ENCODE data around the gene ZP3.
"Not testable (repeated sequence)": the region's sequence is repeated elsewhere in the genome, so short reads cannot be mapped to it uniquely, and the experiment has no call there.

ZP3 gene

GRCh38 chr7:76408121-76408560 lies 16.6 kb upstream of the ZP3 start:
- H3K27me3 ChIP-seq = no peaks in the 10 kb centered on the region
- H3K9me3 ChIP-seq = no peaks in the 10 kb centered on the region
- H3K36me3 ChIP-seq = no peaks in the 10 kb centered on the region
- TF ChIP-seq CTCF (IDR thresholded peaks at IDR 0.05) = no peak
- H3K4me3 ChIP-seq (ENCODE audit: low read depth in 1 of 2, low read length in 1 of 2) = no peak overlapping the region
- no peak overlapping the region for H3K27ac ChIP-seq
- peaks cover 12 to 13% of the 10 kb centered on the region in 2 experiments for H3K4me1 ChIP-seq (ENCODE audit: control insufficient read depth in 1 of 2, insufficient read depth in 1 of 2, low read depth in 1 of 2, low read length in 1 of 2)

- Histone ChIP-seq H3K9me3 (no peaks in the 10 kb centered on the region), H3K4me3 (ENCODE audit: low read depth in 1 of 2, low read length in 1 of 2) (no peak within 1 kb of the TSS), H3K4me1 (ENCODE audit: control insufficient read depth in 1 of 2, insufficient read depth in 1 of 2, low read depth in 1 of 2, low read length in 1 of 2) (no peaks in the 10 kb centered on the region), H3K27me3 (no peaks in the 10 kb centered on the region), H3K36me3 (no peaks in the 10 kb centered on the region), H3K27ac (no peak within 1 kb of the TSS)
- no peak for TF ChIP-seq CTCF (IDR thresholded peaks at IDR 0.05)
Observed at GRCh38 chr7:76409537-76409936, 15.2 kb upstream of the ZP3 start, which contains the start of gene SSC4D. Gene SSC4D, minus strand, starts transcription at chr7:76409697. Its CDS starts 5,258 bp downstream, at chr7:76404439.

GRCh38 chr7:76411626-76412025 lies 13.1 kb upstream of the ZP3 start:
- Histone ChIP-seq H3K4me3 (ENCODE audit: low read depth in 1 of 2, low read length in 1 of 2) (no peak overlapping the region), H3K4me1 (ENCODE audit: control insufficient read depth in 1 of 2, insufficient read depth in 1 of 2, low read depth in 1 of 2, low read length in 1 of 2) (no peaks in the 10 kb centered on the region), H3K27me3 (no peaks in the 10 kb centered on the region), H3K9me3 (no peaks in the 10 kb centered on the region), H3K27ac (no peak overlapping the region), H3K36me3 (no peaks in the 10 kb centered on the region)
- no peak for TF ChIP-seq CTCF (IDR thresholded peaks at IDR 0.05)

- TF ChIP-seq CTCF (IDR thresholded peaks at IDR 0.05) = no peak
- no peaks in the 10 kb centered on the region for H3K36me3 ChIP-seq
Observed at GRCh38 chr7:76412249-76412648, 12.5 kb upstream of the ZP3 start.

GRCh38 chr7:76417654-76418310 lies 7.0 kb upstream of the ZP3 start:
- peaks cover 12 to 13% of the 10 kb centered on the region in 2 experiments for H3K4me1 ChIP-seq (ENCODE audit: control insufficient read depth in 1 of 2, insufficient read depth in 1 of 2, low read depth in 1 of 2, low read length in 1 of 2)
- not testable (repeated sequence) for H3K9me3 ChIP-seq; H3K27me3 ChIP-seq; H3K27ac ChIP-seq; H3K4me3 ChIP-seq (ENCODE audit: low read depth in 1 of 2, low read length in 1 of 2); H3K36me3 ChIP-seq

More at GRCh38 chr7:76412249-76412648, 12.5 kb upstream of the ZP3 start:
- H3K4me3 ChIP-seq (ENCODE audit: low read depth in 1 of 2, low read length in 1 of 2) = no peak overlapping the region
- no peak overlapping the region for H3K27ac ChIP-seq
- no peaks in the 10 kb centered on the region for H3K4me1 ChIP-seq (ENCODE audit: control insufficient read depth in 1 of 2, insufficient read depth in 1 of 2, low read depth in 1 of 2, low read length in 1 of 2)
- no peaks in the 10 kb centered on the region for H3K27me3 ChIP-seq
- no peaks in the 10 kb centered on the region for H3K9me3 ChIP-seq

- not testable (repeated sequence) for H3K27ac ChIP-seq; H3K4me3 ChIP-seq (ENCODE audit: low read depth in 1 of 2, low read length in 1 of 2)
Observed at GRCh38 chr7:76421097-76421496, 3.7 kb upstream of the ZP3 start.

More at GRCh38 chr7:76421097-76421496, 3.7 kb upstream of the ZP3 start:
- not testable (repeated sequence) for H3K9me3 ChIP-seq, H3K27me3 ChIP-seq, H3K36me3 ChIP-seq
- peaks cover 12 to 13% of the 10 kb centered on the region in 2 experiments for H3K4me1 ChIP-seq (ENCODE audit: control insufficient read depth in 1 of 2, insufficient read depth in 1 of 2, low read depth in 1 of 2, low read length in 1 of 2)

Measured in neutrophil (primary cell).